Astrocyte (in vitro differentiated cells and primary cell): Measurements from ENCODE around the gene MIP.
"Not testable (repeated sequence)": the region's sequence is repeated elsewhere in the genome, so short reads cannot be mapped to it uniquely, and the experiment has no call there.

Experiments
- EZH2 ChIP-seq: IDR thresholded peaks from 2 replicates; pipeline ENCODE4 v1.6.1; 2012; ENCODE audit warnings: mild to moderate bottlenecking, low read length, inconsistent platforms; ENCODE audit not compliant: insufficient read depth
- TF ChIP-seq, protein P1 (sequence below): IDR thresholded peaks from 2 replicates; pipeline ENCODE4 v1.5.1; 2011; ENCODE audit warnings: low read depth, mild to moderate bottlenecking, inconsistent platforms, low read length, moderate library complexity; ENCODE audit not compliant: insufficient read depth

- TF ChIP-seq, protein P1, sequence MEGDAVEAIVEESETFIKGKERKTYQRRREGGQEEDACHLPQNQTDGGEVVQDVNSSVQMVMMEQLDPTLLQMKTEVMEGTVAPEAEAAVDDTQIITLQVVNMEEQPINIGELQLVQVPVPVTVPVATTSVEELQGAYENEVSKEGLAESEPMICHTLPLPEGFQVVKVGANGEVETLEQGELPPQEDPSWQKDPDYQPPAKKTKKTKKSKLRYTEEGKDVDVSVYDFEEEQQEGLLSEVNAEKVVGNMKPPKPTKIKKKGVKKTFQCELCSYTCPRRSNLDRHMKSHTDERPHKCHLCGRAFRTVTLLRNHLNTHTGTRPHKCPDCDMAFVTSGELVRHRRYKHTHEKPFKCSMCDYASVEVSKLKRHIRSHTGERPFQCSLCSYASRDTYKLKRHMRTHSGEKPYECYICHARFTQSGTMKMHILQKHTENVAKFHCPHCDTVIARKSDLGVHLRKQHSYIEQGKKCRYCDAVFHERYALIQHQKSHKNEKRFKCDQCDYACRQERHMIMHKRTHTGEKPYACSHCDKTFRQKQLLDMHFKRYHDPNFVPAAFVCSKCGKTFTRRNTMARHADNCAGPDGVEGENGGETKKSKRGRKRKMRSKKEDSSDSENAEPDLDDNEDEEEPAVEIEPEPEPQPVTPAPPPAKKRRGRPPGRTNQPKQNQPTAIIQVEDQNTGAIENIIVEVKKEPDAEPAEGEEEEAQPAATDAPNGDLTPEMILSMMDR = not testable (repeated sequence)
- not testable (repeated sequence) for TF ChIP-seq EZH2
Measured at GRCh38 chr12:56499452-56499851, 45.0 kb upstream of the MIP start.
